Measurements from ENCODE around the gene TRMT6. TPM values are rescaled to one million over a fixed set of nuclear protein-coding genes. Genes with fewer than 3 reads are reported as not detected.

The TRMT6 gene
- total RNA-seq, 2 donors from 2014 or later = 11.6 to 13.1 TPM

DNA sequence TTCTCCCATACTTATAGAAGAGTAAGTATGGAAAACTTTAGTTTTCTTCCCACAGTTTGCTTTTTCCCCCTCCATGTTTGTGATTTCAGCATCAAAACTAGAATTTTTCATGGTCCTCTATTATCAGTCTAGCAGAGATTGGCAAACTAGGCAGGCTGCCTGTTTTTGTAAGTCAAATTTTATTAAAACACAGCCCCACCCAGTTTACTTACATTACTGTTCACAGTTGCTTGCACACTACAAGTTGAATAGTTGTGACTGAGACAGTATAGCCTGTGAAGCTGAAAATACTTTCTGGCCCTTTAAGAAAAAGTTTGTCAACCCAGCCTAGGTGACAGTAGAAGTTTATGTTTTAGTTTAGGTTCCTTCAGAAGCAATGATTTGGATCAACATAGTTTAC is 19.6 kb upstream of the TRMT6 start:
- Histone ChIP-seq H3K27ac (no peak overlapping the region), H3K36me3 (peaks cover 5% of the 10 kb centered on the region), H3K9me3 (no peaks in the 10 kb centered on the region), H3K4me3 (no peak overlapping the region), H3K27me3 (no peaks in the 10 kb centered on the region), H3K4me1 (no peaks in the 10 kb centered on the region)
- DNase-seq (ENCODE audit: low spot score) = no peak
- TF ChIP-seq, protein P1, sequence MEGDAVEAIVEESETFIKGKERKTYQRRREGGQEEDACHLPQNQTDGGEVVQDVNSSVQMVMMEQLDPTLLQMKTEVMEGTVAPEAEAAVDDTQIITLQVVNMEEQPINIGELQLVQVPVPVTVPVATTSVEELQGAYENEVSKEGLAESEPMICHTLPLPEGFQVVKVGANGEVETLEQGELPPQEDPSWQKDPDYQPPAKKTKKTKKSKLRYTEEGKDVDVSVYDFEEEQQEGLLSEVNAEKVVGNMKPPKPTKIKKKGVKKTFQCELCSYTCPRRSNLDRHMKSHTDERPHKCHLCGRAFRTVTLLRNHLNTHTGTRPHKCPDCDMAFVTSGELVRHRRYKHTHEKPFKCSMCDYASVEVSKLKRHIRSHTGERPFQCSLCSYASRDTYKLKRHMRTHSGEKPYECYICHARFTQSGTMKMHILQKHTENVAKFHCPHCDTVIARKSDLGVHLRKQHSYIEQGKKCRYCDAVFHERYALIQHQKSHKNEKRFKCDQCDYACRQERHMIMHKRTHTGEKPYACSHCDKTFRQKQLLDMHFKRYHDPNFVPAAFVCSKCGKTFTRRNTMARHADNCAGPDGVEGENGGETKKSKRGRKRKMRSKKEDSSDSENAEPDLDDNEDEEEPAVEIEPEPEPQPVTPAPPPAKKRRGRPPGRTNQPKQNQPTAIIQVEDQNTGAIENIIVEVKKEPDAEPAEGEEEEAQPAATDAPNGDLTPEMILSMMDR (IDR thresholded peaks at IDR 0.05) = no peak

DNA sequence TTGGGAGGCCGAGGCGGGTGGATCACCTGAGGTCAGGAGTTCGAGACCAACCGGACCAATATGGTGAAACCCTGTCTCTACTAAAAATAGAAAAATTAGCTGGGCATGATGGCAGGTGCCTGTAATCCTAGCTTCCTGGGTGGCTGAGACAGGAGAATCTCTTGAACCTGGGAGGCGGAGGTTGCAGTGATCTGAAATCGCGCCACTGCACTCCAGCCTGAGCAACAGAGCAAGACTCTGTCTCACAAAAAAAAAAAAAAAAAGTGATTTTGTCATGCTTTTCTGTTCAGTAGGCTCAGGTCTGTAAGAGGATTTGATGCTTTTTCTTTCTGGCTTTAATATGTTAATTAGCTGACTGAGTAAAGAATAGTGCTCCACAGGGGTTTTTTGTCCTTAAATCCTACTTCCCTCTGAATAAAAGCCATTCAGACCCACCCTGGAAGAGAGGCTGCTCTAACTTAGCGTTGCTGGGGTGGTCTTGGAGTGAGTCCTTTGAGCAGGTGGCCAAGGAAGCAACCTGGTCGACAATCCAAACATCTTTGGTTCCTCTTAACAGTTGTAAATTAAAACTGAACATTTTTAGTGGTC is 19.1 kb upstream of the TRMT6 start:
- DNase-seq (ENCODE audit: low spot score) = no peak
- TF ChIP-seq, protein P1 (IDR thresholded peaks at IDR 0.05) = no peak
- no peaks in the 10 kb centered on the region for H3K27me3 ChIP-seq
- no peak overlapping the region for H3K4me3 ChIP-seq
- H3K4me1 ChIP-seq = no peaks in the 10 kb centered on the region
- no peaks in the 10 kb centered on the region for H3K9me3 ChIP-seq
- peaks cover 5% of the 10 kb centered on the region for H3K36me3 ChIP-seq
- no peak overlapping the region for H3K27ac ChIP-seq

DNA sequence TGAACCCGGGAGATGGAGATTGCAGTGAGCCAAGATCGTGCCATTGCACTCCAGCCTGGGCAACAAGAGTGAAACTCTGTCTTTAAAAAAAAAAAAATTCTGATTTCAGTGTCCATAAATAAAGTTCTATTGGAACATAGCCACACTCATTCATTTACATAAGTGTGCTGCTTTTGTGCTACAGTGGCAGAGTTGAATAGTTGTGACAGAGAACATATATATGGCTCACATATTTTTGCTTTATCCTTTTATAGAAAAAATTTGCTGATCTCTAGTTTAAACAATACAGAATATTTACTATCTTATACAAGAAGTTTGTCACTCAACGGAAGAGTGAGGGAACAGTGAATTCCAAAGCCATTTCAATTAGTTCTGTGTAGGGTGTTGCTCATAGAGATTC is 18.1 kb upstream of the TRMT6 start:
- no peaks in the 10 kb centered on the region for H3K27me3 ChIP-seq
- no peak overlapping the region for H3K27ac ChIP-seq
- H3K9me3 ChIP-seq = no peaks in the 10 kb centered on the region
- TF ChIP-seq, protein P1 (IDR thresholded peaks at IDR 0.05) = no peak
- H3K4me1 ChIP-seq = no peaks in the 10 kb centered on the region
- H3K36me3 ChIP-seq = peaks cover 5% of the 10 kb centered on the region
- H3K4me3 ChIP-seq = no peak overlapping the region
- no peak for DNase-seq (ENCODE audit: low spot score)

DNA sequence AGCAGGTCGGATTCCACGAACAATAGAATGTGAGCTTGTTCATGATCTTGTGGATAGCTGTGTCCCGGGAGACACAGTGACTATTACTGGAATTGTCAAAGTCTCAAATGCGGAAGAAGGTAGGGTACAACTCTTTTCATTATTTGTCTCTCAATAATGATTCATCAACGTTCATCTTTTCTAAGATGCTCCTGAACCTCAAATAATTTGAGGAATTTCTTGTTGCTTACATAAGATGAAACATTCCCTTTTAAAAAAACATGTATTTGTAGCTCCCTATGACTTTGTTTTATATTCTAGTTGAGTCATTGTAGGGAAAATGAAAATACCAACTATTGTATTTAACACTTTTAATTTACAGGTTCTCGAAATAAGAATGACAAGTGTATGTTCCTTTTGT is 17.1 kb upstream of the TRMT6 start:
- Histone ChIP-seq H3K9me3 (no peaks in the 10 kb centered on the region), H3K27ac (no peak overlapping the region), H3K4me3 (no peak overlapping the region), H3K36me3 (peaks cover 5% of the 10 kb centered on the region), H3K27me3 (no peaks in the 10 kb centered on the region), H3K4me1 (no peaks in the 10 kb centered on the region)
- DNase-seq (ENCODE audit: low spot score) = no peak
- TF ChIP-seq, protein P1 (IDR thresholded peaks at IDR 0.05) = no peak

DNA sequence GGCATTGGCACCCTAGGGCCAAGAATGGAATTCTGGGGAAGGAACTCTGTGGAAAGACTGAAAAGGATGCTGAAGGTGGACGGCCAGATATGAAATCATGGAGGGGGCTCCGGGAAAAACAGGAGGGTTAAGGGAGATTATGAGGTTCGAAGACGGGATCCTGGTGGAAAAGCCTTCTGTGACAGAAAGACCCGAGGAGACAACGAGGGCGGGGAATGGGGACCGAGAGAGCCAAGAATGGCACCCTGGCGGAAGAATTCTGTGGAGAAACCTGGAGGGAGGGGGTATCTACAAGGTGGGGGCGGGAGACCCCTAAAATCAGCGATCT is 426 bp downstream of the TRMT6 start:
- peaks cover 23% of the 10 kb centered on the region for H3K36me3 ChIP-seq
- TF ChIP-seq, protein P1 (IDR thresholded peaks at IDR 0.05) = no peak
- no peak for DNase-seq (ENCODE audit: low spot score)

DNA sequence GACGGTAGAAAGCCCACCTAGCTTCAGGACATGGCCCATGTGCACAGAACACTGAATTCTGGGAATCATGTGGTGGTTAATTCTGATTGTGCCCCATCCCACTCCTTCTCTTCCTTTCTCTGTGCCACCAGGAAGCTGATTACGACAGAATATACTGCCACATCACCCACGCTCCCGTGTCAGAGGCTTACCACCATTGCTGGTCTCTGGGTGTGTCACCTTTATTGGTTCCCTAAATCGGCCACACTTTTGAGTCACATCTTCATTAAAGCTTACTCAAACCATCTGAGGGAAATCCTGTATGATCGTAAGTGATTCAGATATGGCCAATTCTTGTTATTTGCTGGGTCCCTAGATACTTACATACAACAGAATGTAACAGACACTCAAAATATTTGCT is 3.1 kb downstream of the TRMT6 start:
- Histone ChIP-seq H3K4me3 (no peak overlapping the region), H3K4me1 (peaks cover 0 to 19% of the 10 kb centered on the region in 2 donors), H3K9me3 (no peaks in the 10 kb centered on the region), H3K27me3 (no peaks in the 10 kb centered on the region), H3K36me3 (peaks cover 41% of the 10 kb centered on the region), H3K27ac (no peak overlapping the region)
- TF ChIP-seq, protein P1 (IDR thresholded peaks at IDR 0.05) = no peak
- no peak for DNase-seq (ENCODE audit: low spot score)

More for the DNA sequence above, 426 bp downstream of the TRMT6 start:
- Histone ChIP-seq H3K4me3 (peak overlapping the region; percentile 72 to 75), H3K27me3 (no peaks in the 10 kb centered on the region), H3K4me1 (peaks cover 0 to 19% of the 10 kb centered on the region in 2 donors), H3K27ac (peak overlapping the region; percentile 65 to 72), H3K9me3 (no peaks in the 10 kb centered on the region)

All from right atrium auricular region (tissue), 2 donors.